ENCODE measurements around the gene HSD11B1L.

The HSD11B1L gene

DNA sequence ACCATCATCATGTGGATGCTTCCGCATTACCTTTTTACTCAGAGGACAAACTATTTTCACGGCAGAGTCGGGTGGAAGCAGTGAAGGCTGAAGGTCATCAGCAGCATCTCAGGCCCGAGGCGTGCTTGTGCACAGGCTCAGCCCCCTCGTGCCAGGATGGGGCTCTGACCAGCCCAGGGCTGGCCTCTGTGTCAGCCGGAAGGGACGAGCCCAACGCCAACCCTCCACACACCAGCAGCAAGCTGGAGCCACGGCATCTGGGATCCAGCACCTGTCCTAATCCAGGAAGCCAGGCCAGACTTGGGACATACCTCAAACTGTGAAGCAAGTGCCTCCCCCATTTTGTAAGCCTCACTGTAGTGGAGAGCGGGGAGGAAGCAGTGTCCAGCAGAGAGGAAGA lies 11.6 kb upstream of the HSD11B1L start:
- ChIA-PET CTCF (interaction anchor here (1.6 kb wide), 1 partner anchor 20 kb away, joined by 3 read pairs; no protein-coding TSS in a partner anchor), POLR2A (interaction anchor here (1.2 kb wide), 1 partner anchor 47 kb away, joined by 3 read pairs; the partner anchor contains the start of genes SAFB and SAFB2)
- Histone ChIP-seq H3K27ac (ENCODE audit: extremely low read depth, low read depth, low read length) (no peak overlapping the region), H3K4me3 (ENCODE audit: low read depth, low read length) (no peak overlapping the region), H3K9me3 (ENCODE audit: control insufficient read depth, insufficient read depth, low read depth, low read length) (no peaks in the 10 kb centered on the region), H3K36me3 (ENCODE audit: control insufficient read depth in 2 of 2, insufficient read depth in 1 of 2, low read length in 2 of 2) (peaks cover 22 to 68% of the 10 kb centered on the region in 2 experiments), H3K4me1 (ENCODE audit: control insufficient read depth, insufficient read depth, low read length) (no peaks in the 10 kb centered on the region)
- TF ChIP-seq ZNF600 (tag by site-specific recombination; IDR thresholded peaks at IDR 0.05): peak; percentile 31
- TF ChIP-seq, protein P1, sequence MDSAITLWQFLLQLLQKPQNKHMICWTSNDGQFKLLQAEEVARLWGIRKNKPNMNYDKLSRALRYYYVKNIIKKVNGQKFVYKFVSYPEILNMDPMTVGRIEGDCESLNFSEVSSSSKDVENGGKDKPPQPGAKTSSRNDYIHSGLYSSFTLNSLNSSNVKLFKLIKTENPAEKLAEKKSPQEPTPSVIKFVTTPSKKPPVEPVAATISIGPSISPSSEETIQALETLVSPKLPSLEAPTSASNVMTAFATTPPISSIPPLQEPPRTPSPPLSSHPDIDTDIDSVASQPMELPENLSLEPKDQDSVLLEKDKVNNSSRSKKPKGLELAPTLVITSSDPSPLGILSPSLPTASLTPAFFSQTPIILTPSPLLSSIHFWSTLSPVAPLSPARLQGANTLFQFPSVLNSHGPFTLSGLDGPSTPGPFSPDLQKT (IDR thresholded peaks at IDR 0.05; ENCODE audit: borderline replicate concordance, low read depth, low read length): no peak

DNA sequence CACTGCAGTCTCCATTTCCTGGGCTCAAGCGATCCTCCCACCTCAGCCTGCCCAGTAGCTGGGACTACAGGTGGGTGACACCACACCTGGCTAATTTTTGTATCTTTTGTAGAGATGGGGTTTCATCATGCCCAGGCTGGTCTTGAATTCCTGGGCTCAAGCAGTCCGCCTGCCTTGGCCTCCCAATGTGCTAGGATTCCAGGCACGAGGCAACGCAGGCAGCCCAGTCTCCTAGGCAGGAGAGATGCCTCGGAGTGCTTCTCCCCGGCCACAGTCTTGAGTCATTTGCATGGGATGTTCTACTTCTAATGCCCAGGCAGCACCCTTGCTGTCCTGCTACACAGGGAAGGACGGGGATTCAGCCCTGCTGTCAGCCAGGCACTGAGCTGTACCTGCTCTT lies 9.2 kb upstream of the HSD11B1L start:
- POLR2A ChIA-PET: interaction anchor here (1.6 kb wide), 1 partner anchor 49 kb away, joined by 4 read pairs; the partner anchor contains the start of genes SAFB and SAFB2
- H3K4me3 ChIP-seq (ENCODE audit: low read depth, low read length): no peak overlapping the region
- 0 out of 2 replicates have a peak, but pooled peaks have one; percentile 41 for TF ChIP-seq SCRT2 (tag by site-specific recombination; IDR thresholded peaks at IDR 0.05)
- TF ChIP-seq, protein P2, sequence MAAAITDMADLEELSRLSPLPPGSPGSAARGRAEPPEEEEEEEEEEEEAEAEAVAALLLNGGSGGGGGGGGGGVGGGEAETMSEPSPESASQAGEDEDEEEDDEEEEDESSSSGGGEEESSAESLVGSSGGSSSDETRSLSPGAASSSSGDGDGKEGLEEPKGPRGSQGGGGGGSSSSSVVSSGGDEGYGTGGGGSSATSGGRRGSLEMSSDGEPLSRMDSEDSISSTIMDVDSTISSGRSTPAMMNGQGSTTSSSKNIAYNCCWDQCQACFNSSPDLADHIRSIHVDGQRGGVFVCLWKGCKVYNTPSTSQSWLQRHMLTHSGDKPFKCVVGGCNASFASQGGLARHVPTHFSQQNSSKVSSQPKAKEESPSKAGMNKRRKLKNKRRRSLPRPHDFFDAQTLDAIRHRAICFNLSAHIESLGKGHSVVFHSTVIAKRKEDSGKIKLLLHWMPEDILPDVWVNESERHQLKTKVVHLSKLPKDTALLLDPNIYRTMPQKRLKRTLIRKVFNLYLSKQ (tag by site-specific recombination; IDR thresholded peaks at IDR 0.05; ENCODE audit: borderline replicate concordance): no peak
- no peak overlapping the region for H3K27ac ChIP-seq (ENCODE audit: extremely low read depth, low read depth, low read length)
- no peaks in the 10 kb centered on the region for H3K9me3 ChIP-seq (ENCODE audit: control insufficient read depth, insufficient read depth, low read depth, low read length)
- no peaks in the 10 kb centered on the region for H3K4me1 ChIP-seq (ENCODE audit: control insufficient read depth, insufficient read depth, low read length)
- peaks cover 14 to 44% of the 10 kb centered on the region in 2 experiments for H3K36me3 ChIP-seq (ENCODE audit: control insufficient read depth in 2 of 2, insufficient read depth in 1 of 2, low read length in 2 of 2)
- CTCF ChIA-PET: no interaction called here

DNA sequence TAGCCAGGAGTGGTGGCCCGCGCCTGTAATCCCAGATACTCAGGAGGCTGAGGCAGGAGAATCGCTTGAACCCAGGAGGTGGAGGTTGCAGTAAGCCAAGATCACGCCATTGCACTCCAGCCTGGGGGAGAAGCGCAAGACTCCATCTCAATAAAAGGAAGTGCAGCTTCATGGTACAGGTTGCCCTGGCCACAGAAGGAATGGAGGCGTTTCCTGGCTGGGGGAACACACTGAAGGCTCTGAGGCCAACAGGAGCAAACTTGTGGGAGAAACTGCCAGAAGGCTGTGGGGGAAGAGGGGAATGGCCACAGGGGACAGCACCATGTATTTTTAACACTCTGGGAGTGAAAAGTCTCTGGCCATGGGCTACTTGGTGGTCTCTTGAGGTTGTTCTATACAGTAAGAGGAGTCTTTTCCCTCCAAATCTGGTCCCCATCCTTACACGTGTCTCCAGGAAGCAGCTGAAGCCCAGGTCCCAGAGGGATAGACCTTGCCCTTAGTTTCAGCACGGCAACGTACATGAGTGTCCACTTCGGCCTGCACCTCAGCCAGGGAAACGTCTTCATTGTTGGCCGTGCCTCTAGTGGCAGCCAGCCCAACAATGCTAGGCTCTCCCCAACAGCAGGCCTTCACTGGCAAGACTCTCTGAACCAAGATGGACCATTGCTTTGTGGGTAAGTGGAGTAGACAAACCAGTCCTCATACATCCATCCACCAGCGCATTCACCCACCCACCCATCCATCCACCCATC lies 7.9 kb upstream of the HSD11B1L start:
- CTCF ChIA-PET: no interaction called here
- POLR2A ChIA-PET: no interaction called here
- TF ChIP-seq, protein P1 (IDR thresholded peaks at IDR 0.05; ENCODE audit: borderline replicate concordance, low read depth, low read length): no peak
- TF ChIP-seq, protein P3, sequence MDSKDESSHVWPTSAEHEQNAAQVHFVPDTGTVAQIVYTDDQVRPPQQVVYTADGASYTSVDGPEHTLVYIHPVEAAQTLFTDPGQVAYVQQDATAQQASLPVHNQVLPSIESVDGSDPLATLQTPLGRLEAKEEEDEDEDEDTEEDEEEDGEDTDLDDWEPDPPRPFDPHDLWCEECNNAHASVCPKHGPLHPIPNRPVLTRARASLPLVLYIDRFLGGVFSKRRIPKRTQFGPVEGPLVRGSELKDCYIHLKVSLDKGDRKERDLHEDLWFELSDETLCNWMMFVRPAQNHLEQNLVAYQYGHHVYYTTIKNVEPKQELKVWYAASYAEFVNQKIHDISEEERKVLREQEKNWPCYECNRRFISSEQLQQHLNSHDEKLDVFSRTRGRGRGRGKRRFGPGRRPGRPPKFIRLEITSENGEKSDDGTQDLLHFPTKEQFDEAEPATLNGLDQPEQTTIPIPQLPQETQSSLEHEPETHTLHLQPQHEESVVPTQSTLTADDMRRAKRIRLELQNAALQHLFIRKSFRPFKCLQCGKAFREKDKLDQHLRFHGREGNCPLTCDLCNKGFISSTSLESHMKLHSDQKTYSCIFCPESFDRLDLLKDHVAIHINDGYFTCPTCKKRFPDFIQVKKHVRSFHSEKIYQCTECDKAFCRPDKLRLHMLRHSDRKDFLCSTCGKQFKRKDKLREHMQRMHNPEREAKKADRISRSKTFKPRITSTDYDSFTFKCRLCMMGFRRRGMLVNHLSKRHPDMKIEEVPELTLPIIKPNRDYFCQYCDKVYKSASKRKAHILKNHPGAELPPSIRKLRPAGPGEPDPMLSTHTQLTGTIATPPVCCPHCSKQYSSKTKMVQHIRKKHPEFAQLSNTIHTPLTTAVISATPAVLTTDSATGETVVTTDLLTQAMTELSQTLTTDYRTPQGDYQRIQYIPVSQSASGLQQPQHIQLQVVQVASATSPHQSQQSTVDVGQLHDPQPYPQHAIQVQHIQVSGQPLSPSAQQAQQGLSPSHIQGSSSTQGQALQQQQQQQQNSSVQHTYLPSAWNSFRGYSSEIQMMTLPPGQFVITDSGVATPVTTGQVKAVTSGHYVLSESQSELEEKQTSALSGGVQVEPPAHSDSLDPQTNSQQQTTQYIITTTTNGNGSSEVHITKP (tag by site-specific recombination; IDR thresholded peaks at IDR 0.05): peak; percentile 49; the same call in 1 of the 2 replicates
- 0 out of 2 replicates have a peak, but pooled peaks have one; percentile 24 for TF ChIP-seq ZNF664 (tag by site-specific recombination; IDR thresholded peaks at IDR 0.05)
- Histone ChIP-seq H3K4me3 (ENCODE audit: low read depth, low read length) (no peak overlapping the region), H3K27ac (ENCODE audit: extremely low read depth, low read depth, low read length) (no peak overlapping the region), H3K36me3 (ENCODE audit: control insufficient read depth in 2 of 2, insufficient read depth in 1 of 2, low read length in 2 of 2) (peaks cover 9 to 34% of the 10 kb centered on the region in 2 experiments; a peak in 2 of 3 replicates), H3K4me1 (ENCODE audit: control insufficient read depth, insufficient read depth, low read length) (no peaks in the 10 kb centered on the region), H3K9me3 (ENCODE audit: control insufficient read depth, insufficient read depth, low read depth, low read length) (no peaks in the 10 kb centered on the region)

DNA sequence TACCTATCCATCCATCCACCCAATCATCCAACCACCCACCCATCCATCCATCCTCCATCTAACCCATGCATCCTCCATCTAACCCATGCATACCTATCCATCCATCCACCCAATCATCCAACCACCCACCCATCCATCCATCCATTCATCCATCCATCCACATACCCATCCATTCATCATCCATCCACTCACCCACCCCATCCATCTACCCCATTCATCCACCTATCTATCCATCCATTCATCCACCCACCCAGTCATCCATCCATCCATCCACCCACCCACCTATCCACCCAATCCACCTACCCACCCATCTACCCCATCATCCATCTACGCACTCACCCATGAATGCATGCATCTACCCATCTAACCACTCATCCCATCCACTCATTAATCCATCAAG lies 7.1 kb upstream of the HSD11B1L start:
- Histone ChIP-seq H3K27ac (ENCODE audit: extremely low read depth, low read depth, low read length) (no peak overlapping the region), H3K4me3 (ENCODE audit: low read depth, low read length) (no peak overlapping the region), H3K36me3 (ENCODE audit: control insufficient read depth in 2 of 2, insufficient read depth in 1 of 2, low read length in 2 of 2) (peaks cover under 1 to 31% of the 10 kb centered on the region in 2 experiments; a peak in 2 of 3 replicates), H3K4me1 (ENCODE audit: control insufficient read depth, insufficient read depth, low read length) (no peaks in the 10 kb centered on the region), H3K9me3 (ENCODE audit: control insufficient read depth, insufficient read depth, low read depth, low read length) (no peaks in the 10 kb centered on the region)
- ChIA-PET CTCF (no interaction called here), POLR2A (no interaction called here)
- TF ChIP-seq ZNF791 (tag by site-specific recombination; IDR thresholded peaks at IDR 0.05) (no peak), FEZF1 (tag by site-specific recombination; IDR thresholded peaks at IDR 0.05) (no peak), EGR2 (tag by site-specific recombination; IDR thresholded peaks at IDR 0.05; ENCODE audit: low read depth) (peak; percentile 96), ZNF169 (tag by site-specific recombination; IDR thresholded peaks at IDR 0.05) (no peak)
- TF ChIP-seq, protein P4, sequence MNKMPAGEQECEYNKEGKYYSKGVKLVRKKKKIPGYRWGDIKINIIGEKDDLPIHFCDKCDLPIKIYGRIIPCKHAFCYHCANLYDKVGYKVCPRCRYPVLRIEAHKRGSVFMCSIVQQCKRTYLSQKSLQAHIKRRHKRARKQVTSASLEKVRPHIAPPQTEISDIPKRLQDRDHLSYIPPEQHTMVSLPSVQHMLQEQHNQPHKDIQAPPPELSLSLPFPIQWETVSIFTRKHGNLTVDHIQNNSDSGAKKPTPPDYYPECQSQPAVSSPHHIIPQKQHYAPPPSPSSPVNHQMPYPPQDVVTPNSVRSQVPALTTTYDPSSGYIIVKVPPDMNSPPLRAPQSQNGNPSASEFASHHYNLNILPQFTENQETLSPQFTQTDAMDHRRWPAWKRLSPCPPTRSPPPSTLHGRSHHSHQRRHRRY (tag by site-specific recombination; IDR thresholded peaks at IDR 0.05): 0 out of 2 replicates have a peak, but pooled peaks have one; percentile 35
- TF ChIP-seq, protein P5, sequence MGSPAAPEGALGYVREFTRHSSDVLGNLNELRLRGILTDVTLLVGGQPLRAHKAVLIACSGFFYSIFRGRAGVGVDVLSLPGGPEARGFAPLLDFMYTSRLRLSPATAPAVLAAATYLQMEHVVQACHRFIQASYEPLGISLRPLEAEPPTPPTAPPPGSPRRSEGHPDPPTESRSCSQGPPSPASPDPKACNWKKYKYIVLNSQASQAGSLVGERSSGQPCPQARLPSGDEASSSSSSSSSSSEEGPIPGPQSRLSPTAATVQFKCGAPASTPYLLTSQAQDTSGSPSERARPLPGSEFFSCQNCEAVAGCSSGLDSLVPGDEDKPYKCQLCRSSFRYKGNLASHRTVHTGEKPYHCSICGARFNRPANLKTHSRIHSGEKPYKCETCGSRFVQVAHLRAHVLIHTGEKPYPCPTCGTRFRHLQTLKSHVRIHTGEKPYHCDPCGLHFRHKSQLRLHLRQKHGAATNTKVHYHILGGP (tag by site-specific recombination; IDR thresholded peaks at IDR 0.05): no peak
